OCI-LY3 (cell line): ENCODE data around the gene SLC2A6.

Source experiments
- H2AFZ ChIP-seq: fragments of 200-600, 300-600 bp; shearing (Covaris generic); 2 replicates; pipeline ENCODE4 v1.6.0; 2014; ENCODE audit warnings: antibody characterized with exemption, low read depth, low read length
- H3K27ac ChIP-seq: fragments of 200-600, 300-600 bp; sonication (generic); 2 replicates; pipeline ENCODE4 v1.5.1; 2014; ENCODE audit warnings: mild to moderate bottlenecking, low read length, moderate library complexity, mixed read lengths
- H3K27me3 ChIP-seq: fragments of 200-600, 300-600 bp; sonication (generic); 2 replicates; pipeline ENCODE4 v1.6.1; 2014; ENCODE audit warnings: low read depth, low read length, mixed read lengths
- H3K36me3 ChIP-seq: fragments of 200-600, 300-600 bp; sonication (generic); replicated peaks from 2 replicates; pipeline ENCODE3; 2014; ENCODE audit warnings: low read depth, low read length, mixed read lengths
- H3K4me1 ChIP-seq: fragments of 300-600, 200-600 bp; sonication (generic); 2 replicates; pipeline ENCODE4 v1.6.1; 2014; ENCODE audit warnings: low read length, mixed read lengths
- H3K4me2 ChIP-seq: fragments of 200-600, 300-600 bp; sonication (generic); 2 replicates; pipeline ENCODE4 v1.6.1; 2014; ENCODE audit warnings: low read length, mixed read lengths
- H3K4me3 ChIP-seq: fragments of 300-600, 200-600 bp; sonication (generic); 2 replicates; pipeline ENCODE4 v1.5.1; 2014; ENCODE audit warnings: antibody characterized with exemption, mild to moderate bottlenecking, low read length, moderate library complexity
- H3K79me2 ChIP-seq: fragments of 300-600, 200-600 bp; shearing (Covaris generic); 2 replicates; pipeline ENCODE4 v1.6.1; 2014; ENCODE audit warnings: mild to moderate bottlenecking, low read length, mixed read lengths
- H3K9ac ChIP-seq: fragments of 300-600, 200-600 bp; shearing (Covaris generic); 2 replicates; pipeline ENCODE4 v1.6.0; 2014; ENCODE audit warnings: mild to moderate bottlenecking, low read length, moderate library complexity
- H3K9me3 ChIP-seq: fragments of 200-600, 300-600 bp; shearing (Covaris generic); 2 replicates; pipeline ENCODE4 v1.6.1; 2014; ENCODE audit warnings: low read length, mixed read lengths; ENCODE audit not compliant: insufficient read depth
- H4K20me1 ChIP-seq: fragments of 200-600, 300-600 bp; sonication (generic); 2 replicates; pipeline ENCODE4 v1.6.1; 2016; ENCODE audit warnings: low read length, mixed read lengths; ENCODE audit not compliant: insufficient read depth
- EZH2phosphoT487 ChIP-seq: fragments of 200-600 bp; shearing (Covaris generic); IDR thresholded peaks from 2 replicates; pipeline ENCODE4 v1.6.1; 2018; ENCODE audit warnings: antibody characterized with exemption, mixed run types, low read depth
- TF ChIP-seq, protein P1 (sequence below): fragments of 200-600, 300-600 bp; sonication (generic); IDR thresholded peaks from 2 replicates; pipeline ENCODE4 v1.5.1; 2014; ENCODE audit warnings: antibody characterized with exemption, low read length, low read depth

Gene SLC2A6

DNA sequence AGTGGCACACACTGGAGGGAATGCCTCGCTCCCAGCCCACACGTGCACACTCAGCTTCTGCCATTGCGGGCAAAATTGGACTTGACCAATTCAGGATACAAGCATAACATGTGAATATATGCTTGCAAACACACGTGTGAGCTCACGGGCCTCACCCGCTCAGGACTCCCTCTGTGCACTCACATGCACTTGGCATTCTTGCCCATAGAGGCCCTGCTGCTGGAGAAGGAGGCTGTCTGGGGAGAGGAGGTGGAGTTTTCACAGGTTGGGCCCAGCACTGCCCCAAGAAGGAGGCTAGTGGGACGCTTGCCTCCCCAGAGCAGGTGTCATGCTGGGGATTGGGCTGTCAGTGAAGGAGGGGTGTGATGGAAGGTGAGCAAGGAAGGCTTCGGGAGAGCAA, 44.2 kb upstream of the SLC2A6 start:
- H3K4me2 ChIP-seq = no peak overlapping the region
- H3K9ac ChIP-seq = no peak overlapping the region
- H3K27ac ChIP-seq = no peak overlapping the region
- peaks cover 33% of the 10 kb centered on the region for H3K27me3 ChIP-seq
- H3K4me1 ChIP-seq = no peaks in the 10 kb centered on the region
- no peaks in the 10 kb centered on the region for H3K36me3 ChIP-seq
- H4K20me1 ChIP-seq = no peaks in the 10 kb centered on the region
- no peak overlapping the region for H2AFZ ChIP-seq
- TF ChIP-seq, protein P1, sequence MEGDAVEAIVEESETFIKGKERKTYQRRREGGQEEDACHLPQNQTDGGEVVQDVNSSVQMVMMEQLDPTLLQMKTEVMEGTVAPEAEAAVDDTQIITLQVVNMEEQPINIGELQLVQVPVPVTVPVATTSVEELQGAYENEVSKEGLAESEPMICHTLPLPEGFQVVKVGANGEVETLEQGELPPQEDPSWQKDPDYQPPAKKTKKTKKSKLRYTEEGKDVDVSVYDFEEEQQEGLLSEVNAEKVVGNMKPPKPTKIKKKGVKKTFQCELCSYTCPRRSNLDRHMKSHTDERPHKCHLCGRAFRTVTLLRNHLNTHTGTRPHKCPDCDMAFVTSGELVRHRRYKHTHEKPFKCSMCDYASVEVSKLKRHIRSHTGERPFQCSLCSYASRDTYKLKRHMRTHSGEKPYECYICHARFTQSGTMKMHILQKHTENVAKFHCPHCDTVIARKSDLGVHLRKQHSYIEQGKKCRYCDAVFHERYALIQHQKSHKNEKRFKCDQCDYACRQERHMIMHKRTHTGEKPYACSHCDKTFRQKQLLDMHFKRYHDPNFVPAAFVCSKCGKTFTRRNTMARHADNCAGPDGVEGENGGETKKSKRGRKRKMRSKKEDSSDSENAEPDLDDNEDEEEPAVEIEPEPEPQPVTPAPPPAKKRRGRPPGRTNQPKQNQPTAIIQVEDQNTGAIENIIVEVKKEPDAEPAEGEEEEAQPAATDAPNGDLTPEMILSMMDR = no peak
- TF ChIP-seq EZH2phosphoT487 = no peak
- no peaks in the 10 kb centered on the region for H3K9me3 ChIP-seq
- H3K79me2 ChIP-seq = no peaks in the 10 kb centered on the region
- no peak overlapping the region for H3K4me3 ChIP-seq

DNA sequence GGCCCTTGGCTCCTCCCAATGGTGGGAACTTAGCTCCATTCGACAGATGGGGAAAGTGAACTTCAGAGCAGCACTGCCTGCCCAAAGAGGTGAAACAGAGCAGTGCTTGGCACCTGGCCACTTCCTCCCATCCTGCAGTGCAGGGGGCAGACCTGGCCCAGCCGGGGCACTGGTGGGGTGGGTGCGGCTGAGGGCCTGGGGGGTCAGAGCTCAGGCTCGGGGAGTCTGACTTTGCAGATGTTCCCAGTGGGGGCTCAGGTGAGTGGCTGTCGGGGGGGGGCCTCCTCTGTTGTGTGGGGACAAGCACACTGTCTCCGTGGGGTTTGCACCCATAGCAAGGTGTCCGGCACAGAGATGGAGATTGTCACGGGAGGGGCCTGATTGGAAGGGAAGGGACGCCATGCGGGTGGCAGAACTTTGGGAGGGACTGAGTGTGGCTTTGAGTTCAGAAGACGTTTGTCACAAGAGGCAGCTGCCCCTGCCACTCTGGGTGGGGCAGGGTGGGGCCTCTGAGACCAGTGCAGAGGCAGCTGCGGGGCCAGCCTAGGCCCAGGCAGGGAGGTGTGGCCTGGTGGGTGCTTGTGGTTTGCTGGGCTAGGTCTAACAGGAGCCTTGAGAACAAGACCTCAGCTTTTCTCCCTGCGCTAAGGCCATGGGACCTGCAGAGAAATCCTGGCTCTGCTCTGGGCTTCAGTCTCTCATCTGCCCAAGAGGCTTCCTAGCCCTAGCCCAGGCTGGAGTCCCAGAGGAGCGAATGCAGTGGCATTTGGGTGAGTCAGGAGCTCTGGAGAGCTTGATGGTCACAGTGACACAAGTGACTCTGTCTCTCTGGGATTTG, 43.4 kb upstream of the SLC2A6 start:
- Histone ChIP-seq H4K20me1 (no peaks in the 10 kb centered on the region), H3K9ac (no peak overlapping the region), H3K9me3 (no peaks in the 10 kb centered on the region), H3K4me2 (no peak overlapping the region), H3K36me3 (no peaks in the 10 kb centered on the region), H3K4me3 (no peak overlapping the region), H3K27ac (no peak overlapping the region), H3K4me1 (no peaks in the 10 kb centered on the region), H2AFZ (no peak overlapping the region), H3K27me3 (peaks cover 27% of the 10 kb centered on the region), H3K79me2 (no peaks in the 10 kb centered on the region)
- no peak for TF ChIP-seq EZH2phosphoT487
- TF ChIP-seq, protein P1 = no peak

DNA sequence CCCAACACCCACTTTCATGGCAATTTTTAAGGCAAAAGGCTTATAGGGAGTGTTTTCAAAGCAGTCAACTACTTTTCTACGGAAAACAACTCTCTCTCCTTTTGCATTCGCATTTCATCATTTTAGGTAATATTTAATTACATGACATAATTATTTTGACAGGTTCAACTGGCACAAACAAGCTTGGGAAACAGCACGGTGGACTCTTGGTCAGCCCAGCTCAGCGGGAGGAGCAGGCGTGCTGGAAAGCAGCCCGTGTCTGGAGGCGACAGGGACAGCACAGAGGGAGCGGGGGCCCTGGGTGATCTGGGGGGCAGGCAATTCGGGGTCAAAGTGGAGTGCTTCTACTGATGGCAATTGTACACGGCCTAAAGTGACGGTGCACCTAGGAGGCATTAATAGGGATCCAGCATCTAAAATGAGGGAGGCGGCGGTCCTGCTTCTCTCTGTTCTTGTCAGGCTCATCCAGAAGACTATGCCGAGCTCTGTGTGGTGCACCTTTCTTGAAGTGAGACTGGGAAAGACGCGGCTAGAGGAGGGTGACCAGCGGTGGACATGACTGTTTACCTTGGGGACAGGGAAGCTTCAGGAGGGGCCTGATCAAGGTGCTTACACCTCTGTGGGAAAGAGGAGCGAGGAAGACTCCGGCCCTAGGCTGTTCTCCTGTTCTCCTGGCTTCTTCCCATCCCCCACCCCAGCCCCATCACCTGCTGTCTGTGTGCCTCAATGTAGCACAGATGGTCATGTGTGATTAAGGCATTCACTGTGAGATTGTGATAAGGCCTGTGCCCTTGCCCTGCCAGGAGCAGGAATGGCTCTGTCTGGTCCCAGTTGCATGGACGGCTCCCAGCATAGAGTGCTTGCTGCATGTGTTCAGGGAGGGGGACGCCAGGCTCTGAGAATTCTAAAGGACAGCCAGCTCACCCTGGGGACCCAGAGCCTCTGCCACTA, 42.5 kb upstream of the SLC2A6 start:
- peaks cover 22% of the 10 kb centered on the region for H3K27me3 ChIP-seq
- H2AFZ ChIP-seq = no peak overlapping the region
- no peak overlapping the region for H3K9ac ChIP-seq
- no peaks in the 10 kb centered on the region for H3K79me2 ChIP-seq
- no peak overlapping the region for H3K4me3 ChIP-seq
- H3K27ac ChIP-seq = no peak overlapping the region
- no peak overlapping the region for H3K4me2 ChIP-seq
- H3K4me1 ChIP-seq = no peaks in the 10 kb centered on the region
- no peaks in the 10 kb centered on the region for H3K9me3 ChIP-seq
- no peak for TF ChIP-seq EZH2phosphoT487
- TF ChIP-seq, protein P1 = no peak
- no peaks in the 10 kb centered on the region for H4K20me1 ChIP-seq
- no peaks in the 10 kb centered on the region for H3K36me3 ChIP-seq
